NOMO-1 treated with DMSO at 0.1 percent for 48 hours (cell line): ENCODE data around the gene SIVA1.

ENCODE experiments used
- DNase-seq: peaks from one replicate; lab custom pipeline; 2025; ENCODE audit not compliant: unreplicated experiment; lab: John Stamatoyannopoulos, UW

SIVA1 gene

DNA sequence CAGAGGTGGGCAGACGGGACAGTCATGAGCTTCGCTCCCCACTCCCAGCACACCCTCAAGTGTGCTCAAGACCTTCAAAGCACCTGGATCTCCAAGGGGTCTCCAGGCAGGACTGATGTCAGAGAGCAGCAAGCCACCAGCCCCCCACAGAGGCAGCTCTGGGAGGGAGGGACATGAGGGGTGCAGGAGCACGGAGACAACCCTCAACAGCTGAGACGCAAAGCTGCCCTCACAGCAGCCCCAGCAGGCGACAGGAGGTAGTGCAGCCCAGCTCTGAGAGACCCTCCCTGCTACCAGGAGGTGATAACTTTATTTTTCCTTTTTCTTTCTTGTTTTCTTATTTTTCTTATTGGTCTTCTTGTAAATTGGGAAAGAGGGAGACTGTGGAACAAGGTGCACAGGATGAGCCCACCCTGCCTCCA is 17.9 kb downstream of the SIVA1 start:
- DNase-seq: no peak

DNA sequence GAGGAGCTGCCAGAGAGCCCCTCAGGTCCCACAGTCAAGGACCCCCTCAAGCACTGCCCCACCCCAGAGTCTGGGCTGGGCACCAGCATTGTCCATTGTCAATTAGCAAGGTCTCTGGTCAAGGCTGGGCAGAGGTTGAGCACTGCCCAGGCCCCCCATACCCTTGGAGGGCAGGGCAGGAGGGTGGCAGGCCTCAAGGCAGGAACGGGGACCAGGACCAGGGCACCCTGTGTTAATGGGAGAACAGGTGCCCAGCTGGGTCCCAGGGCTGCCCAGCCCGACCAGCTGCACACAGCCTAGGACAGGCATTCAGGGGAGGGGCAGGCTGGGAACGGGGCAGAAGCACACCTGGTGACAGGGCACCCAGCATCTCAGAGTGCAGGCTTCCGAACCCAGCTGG is 18.4 kb downstream of the SIVA1 start:
- no peak for DNase-seq

DNA sequence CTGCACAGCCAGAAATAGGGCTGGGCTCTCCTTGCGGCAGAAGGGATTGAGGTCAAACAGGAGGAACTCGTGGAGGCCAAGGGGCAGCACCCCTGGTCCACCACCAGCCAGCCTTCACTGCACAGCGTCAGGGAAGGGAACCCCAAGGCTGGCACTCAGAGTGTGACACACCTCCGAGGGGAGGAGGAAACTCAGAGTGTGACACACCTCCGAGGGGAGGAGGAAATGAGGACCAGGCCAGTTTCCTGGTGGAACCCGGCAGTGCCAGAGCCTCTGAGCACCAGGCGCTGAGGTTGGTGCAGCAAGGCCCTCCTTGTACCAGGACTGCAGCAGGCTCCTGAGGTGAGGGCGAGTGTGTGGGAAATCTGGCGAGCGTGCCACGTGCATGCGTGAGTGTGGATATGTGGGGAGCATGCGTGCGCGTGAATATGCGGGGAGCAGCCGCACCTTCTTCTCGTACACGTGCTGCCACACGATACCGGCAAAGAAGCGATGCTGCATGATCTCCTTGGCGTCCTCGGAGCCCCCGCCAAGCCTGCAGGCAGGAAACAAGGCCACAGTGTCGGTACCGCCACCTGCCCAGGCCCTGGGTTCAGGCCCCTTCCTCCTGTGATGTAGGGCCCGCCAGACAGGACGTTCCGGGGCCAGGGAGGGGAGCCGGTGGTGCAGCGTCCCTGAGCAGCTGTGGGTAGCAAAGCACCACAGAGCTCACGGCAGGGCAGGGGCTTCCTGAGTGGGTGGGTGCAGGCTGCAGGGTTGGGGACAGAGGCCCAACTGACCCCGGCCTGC is 19.2 kb downstream of the SIVA1 start:
- DNase-seq: no peak

DNA sequence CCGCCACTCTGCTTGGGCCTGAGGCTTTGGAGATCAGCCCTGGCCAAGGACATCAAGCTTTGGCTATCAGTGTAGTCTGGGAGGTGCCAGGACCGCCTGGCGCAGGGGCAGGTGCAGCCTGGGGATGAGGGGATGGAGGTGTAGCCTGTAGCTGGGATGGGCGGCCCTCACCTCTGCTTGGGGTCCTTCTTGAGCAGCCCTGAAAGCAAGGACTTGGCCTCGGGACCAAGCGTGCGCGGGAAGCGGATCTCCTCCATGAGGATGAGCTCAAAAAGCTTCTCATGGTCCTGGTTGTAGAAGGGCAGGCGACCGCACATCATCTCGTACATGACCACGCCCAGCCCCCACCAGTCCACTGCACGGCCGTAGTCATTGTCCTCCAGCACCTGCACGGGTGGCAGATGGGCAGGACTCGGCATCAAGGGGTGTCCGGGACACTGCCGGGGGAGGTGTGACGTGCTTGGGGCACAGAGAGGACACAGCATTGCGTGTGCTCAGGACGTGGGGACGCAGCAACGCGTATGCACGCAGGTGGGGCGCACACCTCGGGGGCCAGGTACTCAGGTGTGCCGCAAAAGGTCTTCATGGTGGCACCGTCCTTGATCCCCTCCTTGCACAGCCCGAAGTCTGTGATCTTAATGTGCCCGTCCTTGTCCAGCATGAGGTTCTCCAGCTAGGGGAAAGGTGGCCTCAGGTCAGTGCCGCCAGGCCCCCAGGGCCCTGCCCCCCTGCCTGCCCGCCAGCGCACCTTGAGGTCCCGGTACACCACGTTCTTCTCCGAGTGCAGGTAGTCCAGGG is 20.0 kb downstream of the SIVA1 start:
- no peak for DNase-seq

DNA sequence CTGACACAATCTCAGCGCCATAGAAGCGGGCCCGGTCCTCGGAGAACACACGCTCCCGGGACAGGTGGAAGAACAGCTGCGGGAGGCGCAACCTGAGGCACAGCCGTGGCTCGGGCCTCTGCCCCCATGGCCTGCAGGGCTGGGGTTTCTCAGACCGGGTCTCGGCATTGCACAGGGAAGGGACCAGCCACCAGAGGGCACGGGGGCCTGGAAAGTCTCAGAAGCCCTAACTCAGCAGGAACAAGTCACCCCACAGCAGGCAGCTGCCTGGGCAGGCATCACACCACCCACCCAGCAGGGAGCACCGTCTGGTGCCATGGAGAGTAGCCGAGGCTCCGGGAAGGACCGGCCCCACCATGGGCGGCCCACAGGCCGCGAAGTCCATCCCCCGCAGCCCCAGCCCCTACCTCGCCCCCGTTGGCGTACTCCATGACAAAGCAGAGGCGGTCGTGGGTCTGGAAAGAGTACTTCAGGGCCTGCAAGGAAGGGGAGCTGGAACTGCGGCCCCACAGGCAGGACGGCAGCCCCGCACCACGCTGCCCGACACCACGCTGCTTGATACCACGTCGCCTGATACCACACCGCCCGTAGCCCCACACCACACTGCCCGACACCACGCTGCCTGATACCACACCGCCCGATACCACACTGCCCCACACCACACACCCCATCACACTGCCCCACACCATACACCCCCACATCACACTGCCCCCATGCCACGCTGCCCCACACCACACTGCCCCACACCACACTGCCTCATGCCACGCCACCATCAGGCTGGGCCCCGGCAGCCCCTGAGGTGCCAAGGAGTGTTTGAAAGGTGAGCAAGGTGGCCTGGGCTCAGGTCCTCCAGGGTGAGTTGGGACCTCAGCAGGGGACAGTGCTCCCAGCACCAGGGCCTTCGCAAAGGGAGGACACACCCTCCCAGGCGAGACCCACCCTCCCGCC is 20.8 kb downstream of the SIVA1 start:
- no peak for DNase-seq

DNA sequence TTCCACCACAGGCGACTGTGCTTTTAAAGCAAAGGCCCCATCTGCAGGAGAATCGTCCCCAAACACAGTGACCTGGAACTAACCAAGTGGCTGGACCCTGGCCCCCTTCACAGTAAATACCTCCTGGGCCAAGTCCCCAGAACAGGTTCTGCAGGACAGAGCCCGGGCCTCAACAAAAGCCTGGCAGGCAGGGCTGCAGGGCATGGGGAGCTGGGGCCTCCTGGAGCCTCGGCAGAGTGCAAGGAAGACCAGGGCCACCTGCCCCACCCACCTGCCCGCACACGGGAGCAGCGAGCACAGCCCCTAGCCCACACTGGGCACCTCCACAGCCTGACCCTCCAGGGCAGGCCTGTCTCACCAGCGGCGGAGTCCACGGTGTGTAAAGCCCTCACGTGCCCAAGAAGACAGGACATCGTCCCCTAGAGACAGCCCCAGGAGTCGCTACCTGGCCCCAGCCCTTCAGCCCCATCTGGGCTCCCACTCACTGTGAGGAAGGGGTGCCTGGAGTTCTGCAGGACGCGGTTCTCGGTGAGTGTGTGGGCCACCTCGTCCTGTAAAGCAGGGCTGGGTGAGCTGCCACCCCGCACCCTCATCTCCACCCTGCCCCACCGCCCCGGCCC is 21.6 kb downstream of the SIVA1 start:
- no peak for DNase-seq

DNA sequence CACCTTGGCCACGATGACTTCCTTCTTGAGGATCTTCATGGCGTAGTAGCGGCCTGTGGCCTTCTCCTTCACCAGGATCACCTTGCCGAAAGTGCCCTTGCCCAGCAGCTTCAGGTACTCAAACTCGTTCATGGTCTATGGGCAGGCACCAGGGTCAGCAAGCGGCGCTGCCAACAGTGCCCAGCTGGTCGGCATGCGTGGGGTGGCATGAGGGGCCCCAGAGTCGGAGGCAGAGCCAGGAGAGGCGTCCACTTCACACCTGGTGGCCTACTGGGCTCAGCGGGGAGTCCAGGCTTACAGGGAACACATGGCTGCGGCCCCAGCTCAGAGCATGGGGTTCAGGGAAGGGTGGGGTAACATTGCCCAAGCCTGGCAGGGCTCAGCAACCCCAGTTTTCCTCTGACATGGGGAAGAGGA is 22.1 kb downstream of the SIVA1 start:
- no peak for DNase-seq

DNA sequence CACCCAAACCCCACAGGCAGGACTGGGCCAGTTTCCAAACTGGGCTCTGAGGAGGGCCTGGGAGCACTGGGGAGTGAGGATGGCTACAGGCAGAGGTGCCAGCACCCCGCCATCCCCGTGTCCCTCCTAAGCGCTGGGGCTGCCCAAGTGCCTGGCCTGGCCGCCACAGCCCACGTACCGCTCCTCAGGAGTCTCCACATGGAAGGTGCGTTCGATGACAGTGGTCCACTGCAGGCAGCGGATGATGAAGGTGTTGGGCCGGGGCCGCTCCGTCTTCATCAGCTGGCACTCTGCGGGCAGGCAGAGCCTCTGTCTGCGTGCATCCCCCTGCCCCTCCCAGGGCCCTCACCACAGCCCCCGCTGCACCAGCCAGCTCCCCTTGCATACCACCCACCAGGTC is 23.5 kb downstream of the SIVA1 start:
- DNase-seq: no peak

DNA sequence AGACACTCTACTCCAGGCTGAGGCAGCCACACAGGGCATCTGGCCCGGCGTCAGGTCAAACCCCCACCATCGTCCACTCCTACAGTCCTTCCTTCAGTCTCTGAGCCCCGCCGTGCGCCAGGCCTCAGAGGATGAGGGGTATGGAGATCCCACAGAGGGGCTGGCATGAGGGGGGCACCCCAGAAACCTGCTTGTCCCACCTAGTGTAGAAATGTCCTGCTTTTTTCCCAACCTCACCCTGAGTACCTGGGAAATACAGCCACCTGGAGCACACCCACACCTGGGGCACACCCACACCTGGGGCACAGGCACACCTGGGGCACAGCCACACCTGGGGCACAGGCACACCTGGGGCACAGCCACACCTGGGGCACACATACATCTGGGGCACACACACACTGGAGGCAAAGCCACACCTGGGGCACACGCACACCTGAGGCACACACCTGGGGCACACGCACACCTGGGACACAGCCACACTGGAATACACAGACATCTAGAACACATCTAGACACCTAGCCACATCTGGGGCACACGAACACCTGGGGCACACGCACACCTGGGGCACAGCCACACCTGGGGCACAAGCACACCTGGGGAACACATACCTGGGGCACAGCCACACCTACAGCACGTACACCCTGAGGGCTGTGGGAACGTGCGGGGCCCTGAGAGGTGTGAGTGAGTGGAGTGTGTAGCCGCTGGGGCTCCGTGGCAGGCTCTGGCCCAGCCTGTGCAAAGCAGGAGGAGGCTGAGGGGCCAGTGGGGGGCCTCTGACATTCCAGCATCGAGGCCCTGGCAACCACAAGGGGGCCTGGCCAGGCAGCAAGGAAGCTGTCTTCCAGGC is 24.2 kb downstream of the SIVA1 start:
- DNase-seq: no peak

DNA sequence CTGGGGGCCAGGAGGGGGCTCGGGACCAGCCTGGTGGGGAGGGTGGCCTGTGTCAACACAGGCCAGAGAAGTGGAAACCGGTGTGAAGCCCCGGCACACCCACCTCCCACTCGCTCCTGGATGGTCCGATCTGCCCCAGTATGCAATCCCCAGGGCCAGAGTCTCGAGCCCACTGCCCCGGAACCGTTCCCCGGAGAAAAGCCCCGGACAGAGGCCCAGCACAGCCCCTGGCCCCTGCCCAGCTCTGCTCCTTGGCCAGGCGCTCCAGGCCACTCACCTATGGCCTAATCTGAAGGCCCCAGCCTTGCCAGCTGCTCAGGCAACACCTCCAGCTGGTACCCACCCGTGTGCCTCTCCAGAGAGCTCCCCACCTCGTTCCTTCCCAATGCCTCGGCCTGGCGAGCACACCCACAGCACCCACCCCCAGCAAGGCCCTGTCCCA is 24.9 kb downstream of the SIVA1 start:
- no peak for DNase-seq

DNA sequence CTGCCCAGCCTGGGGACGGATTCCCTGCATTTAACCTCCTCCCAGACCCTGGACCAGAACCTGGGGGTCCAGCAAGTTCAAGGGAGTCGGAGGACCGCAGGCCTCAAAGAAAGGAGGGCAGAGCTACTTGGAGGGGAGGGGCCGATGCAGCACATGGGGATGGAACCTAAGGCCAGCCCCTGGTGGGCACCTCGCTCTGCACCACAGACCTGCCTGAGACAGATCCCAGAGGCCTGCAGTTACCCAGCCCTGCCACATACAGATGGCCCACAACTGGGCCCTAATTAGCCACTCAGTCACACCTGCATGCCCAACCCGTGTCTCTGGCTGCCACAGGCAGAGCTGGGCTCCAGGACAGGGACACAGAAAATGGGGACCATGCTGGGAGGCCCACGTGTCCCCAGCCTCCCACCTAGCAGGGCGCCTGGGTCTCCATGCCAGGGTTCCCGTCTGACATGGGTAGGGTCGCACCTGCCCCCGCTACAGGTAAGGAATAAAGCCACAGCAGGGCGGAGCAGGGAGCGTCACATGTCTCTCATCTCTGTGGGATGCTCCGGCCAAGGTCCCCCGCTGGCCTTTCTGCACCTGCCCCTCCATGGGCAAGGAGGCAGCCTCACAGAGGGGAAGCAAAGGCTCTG is 25.9 kb downstream of the SIVA1 start:
- DNase-seq: no peak

DNA sequence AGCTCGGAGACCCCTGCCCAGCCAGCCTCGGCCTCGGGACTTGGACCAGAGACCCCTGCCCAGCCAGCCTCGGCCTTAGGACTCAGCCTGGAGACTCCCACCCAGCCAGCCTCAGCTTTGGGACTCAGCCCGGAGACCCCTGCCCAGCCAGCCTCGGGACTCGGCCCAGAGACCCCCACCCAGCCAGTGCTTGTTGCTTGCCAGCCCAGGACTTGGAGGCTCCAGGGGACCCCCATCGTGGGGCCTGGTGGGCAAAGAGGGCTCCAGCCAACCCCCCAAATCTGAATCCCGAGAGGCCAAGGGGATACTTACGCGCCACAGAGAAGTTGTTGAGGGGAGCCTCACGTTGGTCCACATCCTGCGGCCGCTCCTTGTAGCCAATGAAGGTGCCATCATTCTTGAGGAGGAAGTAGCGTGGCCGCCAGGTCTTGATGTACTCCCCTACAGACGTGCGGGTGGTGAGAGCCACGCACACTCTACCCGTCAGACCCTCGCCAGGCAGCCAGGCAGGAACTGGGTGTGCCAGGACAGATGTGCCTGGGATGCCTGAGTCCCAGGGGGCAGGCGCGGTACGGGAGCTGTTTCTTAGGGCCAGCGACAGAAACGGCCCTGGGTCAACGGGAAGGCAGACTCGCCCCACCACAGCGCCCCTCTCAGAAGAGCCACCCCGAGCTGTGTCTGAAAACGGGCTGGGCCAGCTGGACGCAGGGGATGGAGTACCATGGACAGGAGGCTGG is 27.0 kb downstream of the SIVA1 start:
- no peak for DNase-seq

DNA sequence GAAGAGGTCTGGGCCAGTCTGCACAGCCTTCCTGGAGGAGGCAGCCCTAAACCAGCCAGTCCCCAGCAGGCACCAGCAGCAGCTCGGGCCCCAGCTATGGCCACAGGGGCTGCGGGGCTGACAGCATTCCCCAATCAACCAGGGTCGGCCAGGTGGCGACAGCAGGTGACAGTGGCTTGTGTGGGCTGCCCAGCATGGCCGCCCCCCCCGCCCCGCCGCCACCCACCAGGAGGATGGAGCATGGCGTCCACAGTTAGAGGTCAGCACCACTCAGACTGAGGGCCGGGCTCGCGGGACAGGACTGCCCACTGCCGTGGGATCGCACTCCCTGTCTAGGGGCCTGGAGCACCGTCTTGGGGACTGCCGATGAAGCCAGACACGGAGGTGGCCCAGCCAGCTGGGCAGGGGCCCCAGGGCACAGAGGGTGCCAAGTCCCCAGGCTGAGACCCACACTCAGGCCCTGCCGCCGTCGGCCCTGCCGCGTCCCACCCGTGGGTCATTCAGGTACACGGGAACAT is 27.6 kb downstream of the SIVA1 start:
- DNase-seq: no peak

DNA sequence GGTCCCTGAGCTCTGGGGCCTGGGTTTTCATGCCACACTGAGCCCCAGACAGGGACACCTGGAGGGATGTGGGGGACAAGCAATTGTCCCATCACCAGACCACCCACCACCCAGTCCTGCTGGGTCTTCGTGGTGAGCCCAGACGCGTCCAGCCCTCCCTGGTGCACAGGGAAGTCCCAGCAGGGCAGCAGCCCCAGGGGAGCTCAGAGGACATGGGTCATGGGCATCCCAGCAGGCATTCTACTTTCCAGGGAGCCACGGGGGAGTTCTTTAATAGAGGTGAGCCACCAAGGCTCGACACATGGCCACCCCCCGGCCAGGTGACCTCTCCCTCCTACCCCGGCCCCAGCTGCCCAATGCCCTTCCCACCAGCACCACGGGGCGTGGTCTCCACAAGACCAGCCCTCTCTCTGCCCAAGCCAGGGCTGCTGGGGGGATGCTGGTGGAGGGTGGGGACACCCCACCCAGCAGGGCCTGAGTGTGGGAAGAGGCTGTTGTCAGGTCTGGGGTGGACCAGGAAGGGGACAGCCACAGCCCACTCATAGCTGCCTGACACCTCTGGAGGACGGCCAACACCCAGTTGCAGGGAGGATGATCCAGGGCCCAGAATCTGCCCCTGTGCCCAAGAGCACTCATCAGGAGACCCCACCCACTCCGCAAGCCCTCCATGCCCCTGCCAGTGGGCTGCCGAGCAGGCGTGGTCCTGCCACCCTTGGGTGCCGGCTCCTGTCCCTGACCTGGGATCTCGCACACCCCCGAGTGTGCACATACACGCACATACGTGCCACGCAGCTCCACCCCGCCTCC is 28.5 kb downstream of the SIVA1 start:
- no peak for DNase-seq

DNA sequence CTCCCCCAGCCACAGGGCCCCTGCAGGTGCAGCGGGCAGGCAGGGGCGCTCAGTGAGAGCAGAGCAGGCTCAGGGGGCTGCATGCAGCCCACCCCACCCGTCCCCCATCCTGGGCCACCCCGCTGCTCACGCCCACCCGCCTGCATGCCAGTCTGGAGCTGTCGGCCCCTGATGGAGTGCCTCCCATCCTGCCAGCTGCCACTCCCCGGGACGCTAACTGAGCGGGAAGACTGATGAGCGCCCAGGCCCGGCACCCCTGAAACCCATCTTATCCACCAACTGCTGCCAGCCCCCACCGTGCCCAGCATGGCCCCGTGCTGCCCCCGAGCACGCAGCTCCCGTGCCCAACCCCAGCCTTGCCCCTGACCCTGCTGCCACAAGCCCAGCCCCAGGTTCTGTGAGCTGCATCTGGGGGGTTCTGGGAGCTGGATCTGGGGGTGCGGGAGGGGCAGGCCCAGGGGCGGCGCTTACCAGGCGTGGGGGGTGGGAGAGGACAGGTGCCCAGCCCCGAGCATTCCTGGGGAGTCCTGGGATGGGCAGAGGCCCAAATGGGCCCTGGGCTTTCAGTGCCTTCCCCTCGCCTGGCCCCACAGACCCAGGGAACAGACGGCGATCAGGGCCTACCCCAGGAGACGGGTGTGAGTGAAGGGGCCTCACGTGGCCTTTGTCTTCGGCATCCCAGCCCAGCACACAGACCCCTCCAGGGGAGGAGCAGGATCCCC is 29.3 kb downstream of the SIVA1 start:
- no peak for DNase-seq

DNA sequence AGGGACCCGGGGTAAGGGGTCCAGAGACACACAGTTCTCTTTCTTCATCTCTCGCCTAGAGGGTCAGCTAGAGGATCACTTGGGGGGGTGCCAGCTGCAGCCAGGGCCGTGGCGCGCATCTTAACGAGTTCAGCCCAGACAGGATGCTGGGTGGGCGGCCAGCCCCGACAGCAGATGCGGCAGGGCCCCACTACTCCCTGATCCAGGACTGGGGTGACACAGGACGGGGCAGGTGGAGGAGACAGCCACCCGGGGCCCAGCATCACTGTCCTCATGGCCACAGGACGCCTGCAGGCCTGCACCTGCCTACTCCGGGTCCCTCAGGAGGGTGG is 29.8 kb downstream of the SIVA1 start:
- no peak for DNase-seq
